ENCODE measurements around the gene BIRC5. TPM values are rescaled to one million over a fixed set of nuclear protein-coding genes. Genes with fewer than 3 reads are reported as not detected.

BIRC5 gene
- total RNA-seq, 1 donor = 50.1 TPM

DNA sequence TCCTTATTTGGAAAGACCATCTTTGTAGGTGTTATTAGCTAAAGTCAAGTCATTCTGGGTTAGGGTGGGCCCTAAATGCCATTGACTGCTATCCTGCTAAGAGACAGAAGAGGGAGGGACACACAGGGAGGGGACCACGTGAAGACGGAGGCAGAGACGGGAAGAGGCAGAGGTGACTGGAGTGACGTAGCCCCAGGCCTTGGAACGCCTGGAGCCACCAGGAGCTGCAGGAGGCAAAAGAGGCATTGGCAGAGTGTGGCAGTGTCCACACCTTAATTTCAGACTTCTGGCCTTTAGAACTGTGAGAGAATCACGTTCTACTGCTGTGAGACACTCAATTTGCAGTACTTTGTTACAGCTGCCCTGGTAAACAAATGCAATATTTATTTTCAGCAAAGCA lies 13.6 kb upstream of the BIRC5 start:
- H3K4me3 ChIP-seq (ENCODE audit: low read depth, low read length) = no peak overlapping the region
- TF ChIP-seq, protein P1, sequence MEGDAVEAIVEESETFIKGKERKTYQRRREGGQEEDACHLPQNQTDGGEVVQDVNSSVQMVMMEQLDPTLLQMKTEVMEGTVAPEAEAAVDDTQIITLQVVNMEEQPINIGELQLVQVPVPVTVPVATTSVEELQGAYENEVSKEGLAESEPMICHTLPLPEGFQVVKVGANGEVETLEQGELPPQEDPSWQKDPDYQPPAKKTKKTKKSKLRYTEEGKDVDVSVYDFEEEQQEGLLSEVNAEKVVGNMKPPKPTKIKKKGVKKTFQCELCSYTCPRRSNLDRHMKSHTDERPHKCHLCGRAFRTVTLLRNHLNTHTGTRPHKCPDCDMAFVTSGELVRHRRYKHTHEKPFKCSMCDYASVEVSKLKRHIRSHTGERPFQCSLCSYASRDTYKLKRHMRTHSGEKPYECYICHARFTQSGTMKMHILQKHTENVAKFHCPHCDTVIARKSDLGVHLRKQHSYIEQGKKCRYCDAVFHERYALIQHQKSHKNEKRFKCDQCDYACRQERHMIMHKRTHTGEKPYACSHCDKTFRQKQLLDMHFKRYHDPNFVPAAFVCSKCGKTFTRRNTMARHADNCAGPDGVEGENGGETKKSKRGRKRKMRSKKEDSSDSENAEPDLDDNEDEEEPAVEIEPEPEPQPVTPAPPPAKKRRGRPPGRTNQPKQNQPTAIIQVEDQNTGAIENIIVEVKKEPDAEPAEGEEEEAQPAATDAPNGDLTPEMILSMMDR (IDR thresholded peaks at IDR 0.05; ENCODE audit: insufficient read depth, low read depth, low read length) = no peak
- no peak for DNase-seq (ENCODE audit: low read depth)

DNA sequence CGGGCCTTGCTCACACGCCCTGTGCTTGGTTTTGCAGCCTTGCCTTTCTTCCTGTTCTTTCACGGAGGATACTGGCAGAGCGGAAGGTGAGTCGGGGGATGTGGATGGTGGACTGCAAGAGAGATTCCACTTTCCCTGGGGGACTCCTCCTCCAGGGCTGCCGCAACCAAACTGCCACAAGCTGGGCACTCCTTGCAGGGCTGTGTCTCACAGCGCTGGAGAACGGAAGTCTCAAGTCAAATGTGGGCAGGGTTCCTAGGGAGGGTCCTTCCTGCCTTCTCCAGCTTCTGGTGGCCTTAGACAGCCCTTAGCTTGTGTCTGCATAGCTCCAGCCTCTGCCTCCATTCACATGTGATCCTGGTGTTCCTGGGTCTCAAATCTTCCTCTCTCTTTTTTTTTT lies 11.4 kb upstream of the BIRC5 start:
- TF ChIP-seq, protein P1 (IDR thresholded peaks at IDR 0.05; ENCODE audit: insufficient read depth, low read depth, low read length) = no peak
- no peak overlapping the region for H3K4me3 ChIP-seq (ENCODE audit: low read depth, low read length)
- no peak for DNase-seq (ENCODE audit: low read depth)

DNA sequence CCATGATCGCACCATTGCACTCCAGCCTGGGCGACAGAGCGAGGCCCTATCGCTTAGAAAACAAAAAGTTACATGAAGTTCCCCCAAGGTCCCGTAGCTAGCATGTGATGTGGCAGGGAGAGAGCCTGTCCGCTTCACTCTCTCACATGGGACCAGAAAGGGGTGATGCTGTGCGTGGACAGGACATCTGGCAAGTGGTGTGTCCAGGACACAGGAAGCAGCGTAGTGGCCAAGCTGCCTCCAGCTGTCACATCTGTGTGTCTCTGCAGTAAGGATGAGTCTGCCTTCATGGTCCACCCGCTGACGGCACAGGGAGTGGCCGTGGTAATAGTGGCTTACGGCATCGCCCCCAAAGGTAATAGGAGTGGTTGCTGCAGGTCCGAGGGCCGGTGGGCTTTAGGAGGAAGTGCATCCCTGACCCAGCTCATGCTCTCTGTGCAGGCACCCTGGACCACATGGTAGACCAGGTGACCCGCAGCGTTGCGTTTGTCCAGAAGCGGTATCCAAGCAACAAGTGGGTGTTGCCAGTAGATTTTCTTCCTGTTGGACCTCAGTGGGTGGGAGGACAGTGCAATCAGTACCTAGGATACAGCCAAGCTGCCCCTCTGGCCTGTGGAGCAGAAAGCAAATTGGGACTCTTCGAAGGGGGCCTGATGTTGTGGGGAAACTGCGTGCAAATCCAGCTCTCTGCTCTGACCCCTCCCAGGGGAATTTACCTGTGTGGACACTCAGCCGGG lies 9.5 kb upstream of the BIRC5 start:
- TF ChIP-seq, protein P1 (IDR thresholded peaks at IDR 0.05; ENCODE audit: insufficient read depth, low read depth, low read length) = no peak
- H3K4me3 ChIP-seq (ENCODE audit: low read depth, low read length) = no peak overlapping the region
- no peak for DNase-seq (ENCODE audit: low read depth)

DNA sequence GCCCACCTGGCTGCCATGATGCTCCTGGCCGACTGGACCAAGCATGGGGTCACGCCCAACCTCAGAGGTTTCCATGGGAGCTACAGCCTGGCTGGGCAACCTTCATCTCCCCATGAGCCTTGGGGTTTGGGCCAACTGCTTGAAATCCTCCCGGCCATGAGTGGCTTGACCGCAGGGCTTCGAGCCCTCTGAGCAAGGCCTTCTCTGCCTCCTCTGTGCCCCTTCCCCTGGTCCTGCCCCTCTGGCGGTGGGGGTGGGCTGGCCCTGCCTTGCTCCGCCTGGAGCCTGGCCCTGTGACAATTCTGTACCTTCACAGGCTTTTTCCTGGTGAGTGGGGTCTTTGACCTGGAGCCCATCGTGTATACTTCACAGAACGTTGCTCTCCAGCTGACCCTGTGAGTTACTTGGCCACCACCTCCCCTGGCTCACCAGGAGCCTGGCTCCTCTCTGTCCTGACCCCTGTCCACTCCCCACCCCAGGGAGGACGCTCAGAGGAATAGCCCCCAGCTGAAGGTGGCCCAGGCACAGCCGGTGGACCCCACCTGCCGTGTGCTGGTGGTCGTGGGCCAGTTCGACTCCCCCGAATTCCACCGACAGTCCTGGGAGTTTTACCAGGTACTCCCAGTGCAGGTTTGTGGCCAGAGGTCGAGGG lies 8.8 kb upstream of the BIRC5 start:
- H3K4me3 ChIP-seq (ENCODE audit: low read depth, low read length) = no peak overlapping the region
- TF ChIP-seq, protein P1 (IDR thresholded peaks at IDR 0.05; ENCODE audit: insufficient read depth, low read depth, low read length) = no peak
- DNase-seq (ENCODE audit: low read depth) = no peak

DNA sequence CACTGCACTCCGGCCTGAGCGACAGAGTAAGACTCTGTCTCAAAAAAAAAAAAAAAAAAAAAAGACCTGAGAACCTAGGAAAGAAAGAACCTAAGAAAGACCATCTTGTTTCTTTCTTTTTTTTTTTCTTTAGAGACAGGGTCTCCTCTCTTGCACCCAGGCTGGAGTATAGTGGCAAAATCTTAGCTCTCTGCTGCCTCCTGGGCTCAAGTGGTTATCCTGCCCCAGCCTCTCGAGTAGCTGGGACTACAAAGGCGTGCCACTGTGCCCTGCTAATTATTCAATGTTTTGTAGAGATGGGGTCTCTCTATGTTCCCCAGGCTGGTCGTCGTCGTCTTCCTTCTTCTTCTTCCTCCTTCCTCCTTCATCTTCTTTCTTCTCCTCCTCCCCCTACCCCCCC lies 7.8 kb upstream of the BIRC5 start:
- H3K4me3 ChIP-seq (ENCODE audit: low read depth, low read length) = no peak overlapping the region
- TF ChIP-seq, protein P1 (IDR thresholded peaks at IDR 0.05; ENCODE audit: insufficient read depth, low read depth, low read length) = peak; percentile 10
- DNase-seq (ENCODE audit: low read depth) = no peak

DNA sequence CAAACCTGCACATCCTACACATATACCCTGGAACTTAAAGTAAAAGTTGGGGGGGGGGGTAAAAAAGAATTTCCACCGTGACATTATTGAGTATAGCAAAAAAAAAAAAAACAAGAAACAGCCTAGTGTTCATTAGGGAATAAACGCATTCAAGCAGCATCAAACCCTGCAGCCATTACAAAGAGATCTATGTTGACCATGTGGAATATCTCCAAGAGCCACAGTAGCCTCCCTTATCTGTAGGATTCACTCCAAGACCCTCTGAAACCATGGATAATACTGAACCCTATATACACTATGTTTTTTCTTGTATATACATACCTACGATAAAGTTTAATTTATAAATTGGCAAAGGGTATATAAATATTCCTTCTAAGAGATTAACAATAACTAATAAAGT lies 5.6 kb upstream of the BIRC5 start:
- H3K4me3 ChIP-seq (ENCODE audit: low read depth, low read length) = no peak overlapping the region
- no peak for DNase-seq (ENCODE audit: low read depth)
- TF ChIP-seq, protein P1 (IDR thresholded peaks at IDR 0.05; ENCODE audit: insufficient read depth, low read depth, low read length) = no peak

Data from fibroblast of villous mesenchyme (primary cell).